ENCODE measurements around the gene CDC42.
A peak's percentile ranks its signal among the peaks of the same experiment; 100 is the strongest.

CDC42 gene

DNA sequence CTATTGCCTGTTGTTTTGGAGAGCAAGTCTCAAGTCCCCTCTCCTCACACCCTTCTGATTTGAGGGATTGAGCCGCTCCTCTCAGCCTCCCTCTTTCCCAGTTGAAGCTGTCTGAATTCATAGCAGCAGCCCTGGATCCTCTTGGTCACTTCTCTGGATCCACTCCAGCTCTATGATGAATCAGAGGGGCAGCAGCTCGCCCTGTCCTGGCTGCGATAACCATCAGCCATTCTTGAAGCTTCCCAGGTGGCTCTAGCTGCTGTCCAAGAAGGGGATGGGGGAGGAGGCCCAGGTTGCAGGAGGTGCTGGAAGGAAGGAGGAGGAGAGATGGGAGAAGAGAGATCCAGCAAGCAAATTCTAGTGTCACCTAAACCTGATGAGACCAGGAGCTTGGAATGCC lies 59.1 kb downstream of the CDC42 start:
- TF ChIP-seq CTCF (conservative IDR thresholded peaks at IDR 0.05; ENCODE audit: low read depth, low read length) = no peak
- no peak for DNase-seq (ENCODE audit: low read depth)
- no peak overlapping the region for H3K4me3 ChIP-seq (ENCODE audit: low read length)

GRCh38 chr1:22112554-22112953 lies 60.0 kb downstream of the CDC42 start:
- DNase-seq (ENCODE audit: low read depth) = no peak
- no peak overlapping the region for H3K4me3 ChIP-seq (ENCODE audit: low read length)
- TF ChIP-seq CTCF (conservative IDR thresholded peaks at IDR 0.05; ENCODE audit: low read depth, low read length) = no peak

DNA sequence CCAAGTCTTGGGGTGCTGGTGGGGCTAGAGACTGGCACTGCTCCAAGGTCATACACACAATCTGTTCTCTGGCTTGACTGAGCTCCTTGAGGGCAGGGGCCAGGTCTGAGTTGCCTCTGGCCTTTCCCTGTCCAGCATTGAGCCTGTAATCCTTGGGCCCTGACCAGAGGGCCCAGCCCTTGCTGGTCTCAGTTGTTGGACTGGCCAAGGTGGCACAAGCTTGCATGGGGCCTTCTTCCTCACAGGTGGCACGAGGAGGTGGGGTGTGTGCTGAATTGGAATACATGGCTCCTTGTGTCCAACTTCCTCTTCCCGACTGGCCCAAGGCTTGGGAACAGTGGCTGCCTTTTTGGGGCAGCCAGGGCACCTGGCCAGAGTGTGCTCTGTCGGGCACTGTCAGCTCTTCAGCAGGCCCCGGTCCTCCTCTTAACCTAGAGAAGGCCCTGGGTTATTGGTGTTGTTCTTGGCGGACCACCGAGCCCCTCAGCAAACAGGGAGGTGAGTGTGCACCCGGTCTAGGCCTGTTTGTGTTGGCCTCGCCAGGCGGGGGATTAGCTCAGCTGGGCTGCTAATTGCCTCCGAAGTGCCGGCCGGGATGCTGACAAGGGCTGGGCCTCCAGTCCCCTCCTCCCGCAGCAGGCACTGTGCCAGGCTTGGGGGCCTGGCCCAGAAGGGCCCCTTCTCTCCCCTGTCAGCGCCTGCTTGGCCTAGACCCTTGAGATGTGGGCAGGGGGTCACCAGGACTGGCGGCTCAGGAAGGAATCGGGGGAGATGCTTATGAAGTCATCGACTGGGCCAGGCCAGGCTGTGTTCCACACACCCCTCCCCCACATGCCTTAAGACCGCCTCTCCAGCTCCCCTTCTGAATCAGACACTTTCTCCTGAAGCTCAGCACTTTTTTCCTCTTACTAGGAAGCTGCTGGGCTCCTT lies 61.8 kb downstream of the CDC42 start:
- peak; percentile 83 for DNase-seq (ENCODE audit: low read depth)
- no peak for TF ChIP-seq CTCF (conservative IDR thresholded peaks at IDR 0.05; ENCODE audit: low read depth, low read length)
- H3K4me3 ChIP-seq (ENCODE audit: low read length) = no peak overlapping the region

DNA sequence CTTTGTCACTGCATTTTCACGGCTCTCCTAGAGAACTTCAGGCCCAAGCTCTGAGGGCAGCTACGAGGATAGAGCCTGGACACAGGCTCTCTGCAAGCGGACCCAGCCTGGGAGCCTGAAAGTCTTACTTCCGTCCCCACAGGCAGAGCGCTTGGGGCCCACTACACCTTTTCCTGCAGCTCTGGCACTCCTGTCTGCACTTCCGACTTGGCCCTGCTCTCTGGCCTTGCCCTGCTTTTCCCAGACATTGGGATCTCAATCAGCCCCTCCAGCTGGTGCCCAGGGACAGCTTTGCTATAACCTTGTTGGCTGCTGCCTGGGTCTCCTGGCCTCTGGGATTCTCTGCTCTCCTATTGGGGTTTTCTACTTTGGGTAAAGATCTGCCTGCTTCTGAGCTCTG lies 62.8 kb downstream of the CDC42 start:
- TF ChIP-seq CTCF (conservative IDR thresholded peaks at IDR 0.05; ENCODE audit: low read depth, low read length) = no peak
- DNase-seq (ENCODE audit: low read depth) = no peak

GRCh38 chr1:22117238-22117637 lies 64.7 kb downstream of the CDC42 start:
- TF ChIP-seq CTCF (conservative IDR thresholded peaks at IDR 0.05; ENCODE audit: low read depth, low read length) = no peak
- H3K4me3 ChIP-seq (ENCODE audit: low read length) = no peak overlapping the region
- no peak for DNase-seq (ENCODE audit: low read depth)

More for the DNA sequence above, 62.8 kb downstream of the CDC42 start:
- no peak overlapping the region for H3K4me3 ChIP-seq (ENCODE audit: low read length)

DNA sequence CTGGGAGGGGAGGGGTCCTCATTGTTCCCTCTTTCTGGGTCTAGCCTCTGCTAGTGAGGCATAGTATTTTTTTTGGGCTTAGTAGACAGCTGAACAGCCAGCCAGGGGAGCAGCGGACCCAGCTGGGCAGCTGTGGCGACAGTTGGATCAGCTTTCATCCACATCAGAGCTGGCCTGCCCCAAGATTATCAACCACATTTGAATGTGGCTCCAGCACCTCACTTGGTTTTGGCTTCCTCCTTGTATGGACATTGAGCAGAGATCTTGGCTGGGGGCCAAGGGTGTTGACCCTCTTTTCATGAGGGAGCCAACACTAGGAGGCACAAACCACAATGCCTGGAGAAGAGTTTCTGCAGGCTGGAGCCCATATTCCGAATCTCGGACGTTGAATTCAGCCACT lies 65.3 kb downstream of the CDC42 start:
- no peak for TF ChIP-seq CTCF (conservative IDR thresholded peaks at IDR 0.05; ENCODE audit: low read depth, low read length)
- no peak for DNase-seq (ENCODE audit: low read depth)
- no peak overlapping the region for H3K4me3 ChIP-seq (ENCODE audit: low read length)

Measured in retinal pigment epithelial cell (primary cell).